NT2/D1 (cell line): ENCODE measurements around the gene MRPS34.

Experiments
- DNase-seq: peaks from one replicate; pipeline ENCODE4 v3.0.0-alpha.2; 2011; ENCODE audit warnings: low read depth, low spot score
- H3K27me3 ChIP-seq: 2 replicates; pipeline ENCODE4 v1.6.0; 2011; ENCODE audit warnings: mild to moderate bottlenecking; ENCODE audit not compliant: insufficient read length, insufficient read depth
- H3K36me3 ChIP-seq: 2 replicates; pipeline ENCODE4 v1.6.1; 2011; ENCODE audit warnings: mild to moderate bottlenecking, low read length, mixed read lengths; ENCODE audit not compliant: insufficient read depth, insufficient read length
- H3K4me1 ChIP-seq: 2 replicates; pipeline ENCODE4 v1.5.1; 2011; ENCODE audit not compliant: insufficient read depth, insufficient read length
- H3K4me3 ChIP-seq: 2 replicates; pipeline ENCODE4 v1.5.1; 2011; ENCODE audit warnings: low read depth; ENCODE audit not compliant: insufficient read length
- H3K9ac ChIP-seq: 2 replicates; pipeline ENCODE4 v1.6.0; 2011; ENCODE audit warnings: low read depth; ENCODE audit not compliant: insufficient read length
- H3K9me3 ChIP-seq: 2 replicates; pipeline ENCODE4 v1.5.1; 2011; ENCODE audit warnings: mild to moderate bottlenecking, low read length; ENCODE audit not compliant: insufficient read depth
- SUZ12 ChIP-seq: IDR thresholded peaks from 2 replicates; pipeline ENCODE4 v1.6.1; 2011; ENCODE audit not compliant: insufficient read length, insufficient read depth; ENCODE audit errors: extremely low read depth
- YY1 ChIP-seq: IDR thresholded peaks from 2 replicates; pipeline ENCODE4 v1.6.1; 2011; ENCODE audit not compliant: insufficient read length, insufficient read depth
- ZNF274 ChIP-seq: IDR thresholded peaks from 2 replicates; pipeline ENCODE4 v1.6.1; 2011; ENCODE audit warnings: mild to moderate bottlenecking, low read depth, low read length

MRPS34 gene

GRCh38 chr16:1732071-1732470 is 40.9 kb downstream of the MRPS34 start:
- Histone ChIP-seq H3K4me1 (no peaks in the 10 kb centered on the region), H3K9me3 (peaks cover 21% of the 10 kb centered on the region), H3K36me3 (peaks cover 77% of the 10 kb centered on the region), H3K9ac (no peak overlapping the region), H3K27me3 (no peaks in the 10 kb centered on the region), H3K4me3 (no peak overlapping the region)
- TF ChIP-seq SUZ12 (no peak), YY1 (no peak), ZNF274 (no peak)
- DNase-seq = no peak

GRCh38 chr16:1731603-1732002 is 41.3 kb downstream of the MRPS34 start:
- Histone ChIP-seq H3K27me3 (no peaks in the 10 kb centered on the region), H3K4me1 (no peaks in the 10 kb centered on the region), H3K9ac (no peak overlapping the region), H3K4me3 (no peak overlapping the region), H3K36me3 (peaks cover 79% of the 10 kb centered on the region), H3K9me3 (peaks cover 16% of the 10 kb centered on the region)
- no peak for DNase-seq
- TF ChIP-seq SUZ12 = no peak
- TF ChIP-seq YY1 = no peak
- TF ChIP-seq ZNF274 = no peak

GRCh38 chr16:1731073-1731472 is 41.9 kb downstream of the MRPS34 start:
- peaks cover 83% of the 10 kb centered on the region for H3K36me3 ChIP-seq
- DNase-seq = no peak
- no peak overlapping the region for H3K4me3 ChIP-seq
- H3K9me3 ChIP-seq = peaks cover 11% of the 10 kb centered on the region
- no peak overlapping the region for H3K9ac ChIP-seq
- H3K27me3 ChIP-seq = no peaks in the 10 kb centered on the region
- TF ChIP-seq ZNF274 (no peak), SUZ12 (no peak), YY1 (no peak)
- H3K4me1 ChIP-seq = no peaks in the 10 kb centered on the region

- no peak for TF ChIP-seq SUZ12
- no peak for TF ChIP-seq ZNF274
- no peak for TF ChIP-seq YY1
Measured at GRCh38 chr16:1729445-1729844, 43.5 kb downstream of the MRPS34 start.

GRCh38 chr16:1729026-1729425 is 43.9 kb downstream of the MRPS34 start:
- Histone ChIP-seq H3K4me3 (no peak overlapping the region), H3K4me1 (peaks cover 2% of the 10 kb centered on the region), H3K9me3 (no peaks in the 10 kb centered on the region), H3K27me3 (no peaks in the 10 kb centered on the region), H3K9ac (no peak overlapping the region), H3K36me3 (peaks cover 83% of the 10 kb centered on the region)
- no peak for TF ChIP-seq ZNF274
- no peak for TF ChIP-seq SUZ12
- no peak for TF ChIP-seq YY1
- no peak for DNase-seq

More at GRCh38 chr16:1729445-1729844, 43.5 kb downstream of the MRPS34 start:
- no peak overlapping the region for H3K9ac ChIP-seq
- H3K4me3 ChIP-seq = no peak overlapping the region
- no peaks in the 10 kb centered on the region for H3K4me1 ChIP-seq
- H3K36me3 ChIP-seq = peaks cover 83% of the 10 kb centered on the region
- no peak for DNase-seq
- H3K27me3 ChIP-seq = no peaks in the 10 kb centered on the region
- no peaks in the 10 kb centered on the region for H3K9me3 ChIP-seq

- Histone ChIP-seq H3K4me1 (peaks cover 2% of the 10 kb centered on the region), H3K9ac (no peak overlapping the region), H3K4me3 (no peak overlapping the region), H3K27me3 (no peaks in the 10 kb centered on the region), H3K36me3 (peaks cover 72% of the 10 kb centered on the region), H3K9me3 (no peaks in the 10 kb centered on the region)
- TF ChIP-seq ZNF274 (no peak), SUZ12 (no peak), YY1 (no peak)
- no peak for DNase-seq
Measured at GRCh38 chr16:1727651-1728624, 45.0 kb downstream of the MRPS34 start.
